Measurements from ENCODE around the gene NUCKS1.

NUCKS1 gene

GRCh38 chr1:205782627-205783432, 32.8 kb upstream of the NUCKS1 start:
- TF ChIP-seq ZNF274 (IDR thresholded peaks at IDR 0.05; ENCODE audit: low read depth, low read length), result no peak
- H3K4me3 ChIP-seq (ENCODE audit: low read length), result no peak overlapping the region

DNA sequence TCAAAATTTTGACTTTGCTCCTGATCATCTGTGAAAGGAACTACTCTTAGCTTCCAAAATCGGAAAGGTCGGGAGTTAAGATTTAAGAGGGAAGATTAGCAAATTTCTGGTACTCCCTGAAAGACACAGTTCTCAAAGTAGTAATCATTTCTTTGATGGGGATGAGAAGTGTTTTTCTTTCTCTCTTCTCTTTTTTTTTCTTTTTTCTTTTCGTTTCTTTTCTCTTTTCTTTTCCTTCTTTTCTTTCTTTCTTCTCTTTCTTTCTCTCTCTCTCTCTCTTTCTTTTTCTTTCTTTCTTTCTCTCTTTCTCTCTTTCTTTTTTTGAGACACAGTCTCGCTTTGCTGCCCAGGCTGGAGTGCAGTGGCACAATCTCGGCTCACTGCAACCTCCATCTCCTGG, 30.4 kb upstream of the NUCKS1 start:
- H3K4me3 ChIP-seq (ENCODE audit: low read length), result no peak overlapping the region
- no peak for TF ChIP-seq ZNF274 (IDR thresholded peaks at IDR 0.05; ENCODE audit: low read depth, low read length)

GRCh38 chr1:205777994-205778393, 28.0 kb upstream of the NUCKS1 start:
- no peak overlapping the region for H3K4me3 ChIP-seq (ENCODE audit: low read length)
- no peak for TF ChIP-seq ZNF274 (IDR thresholded peaks at IDR 0.05; ENCODE audit: low read depth, low read length)

GRCh38 chr1:205775717-205776056, 25.7 kb upstream of the NUCKS1 start:
- H3K4me3 ChIP-seq (ENCODE audit: low read length), result no peak overlapping the region
- no peak for TF ChIP-seq ZNF274 (IDR thresholded peaks at IDR 0.05; ENCODE audit: low read depth, low read length)

DNA sequence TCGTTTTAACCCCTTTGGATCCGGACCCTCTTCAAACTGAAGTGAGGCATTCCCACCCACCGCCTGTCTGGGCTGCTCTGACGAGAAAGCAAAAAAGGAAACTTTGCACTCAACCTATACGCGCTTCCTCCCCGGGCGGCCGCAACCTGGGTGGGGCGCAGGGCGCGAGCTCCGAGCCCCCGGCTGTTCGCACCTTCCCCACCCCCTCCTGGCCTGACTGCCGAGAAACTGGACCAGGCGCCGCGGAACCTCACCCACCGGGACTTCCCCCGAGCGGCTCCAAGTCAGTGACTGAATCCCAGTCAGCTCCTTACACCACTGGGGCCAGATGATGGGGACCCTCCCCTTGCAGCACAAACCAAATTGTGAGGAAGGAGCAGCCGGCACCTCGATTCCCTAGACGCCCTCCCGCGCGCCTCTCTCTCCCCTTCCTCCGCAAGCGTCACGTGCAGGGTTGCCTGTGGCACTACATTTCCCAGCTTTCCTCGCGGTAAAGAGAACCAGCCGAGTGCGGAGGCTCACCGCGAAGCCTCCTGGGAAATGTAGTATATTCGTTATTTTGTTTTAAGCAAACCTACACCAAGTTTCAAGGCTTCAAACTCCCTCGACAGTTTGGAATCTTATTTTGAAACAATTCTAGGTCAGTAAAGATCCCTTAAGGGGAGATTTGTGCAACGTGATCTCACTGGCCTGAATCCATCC, 25.2 kb upstream of the NUCKS1 start, which contains the start of gene RAB29:
Gene RAB29 (minus strand): TSS at position 468 of the 702 bp plus-strand sequence. CDS start 526 bp downstream, outside the sequence.
- peak within 1 kb of the TSS; percentile 60 for H3K4me3 ChIP-seq (ENCODE audit: low read length)
- no peak for TF ChIP-seq ZNF274 (IDR thresholded peaks at IDR 0.05; ENCODE audit: low read depth, low read length)

DNA sequence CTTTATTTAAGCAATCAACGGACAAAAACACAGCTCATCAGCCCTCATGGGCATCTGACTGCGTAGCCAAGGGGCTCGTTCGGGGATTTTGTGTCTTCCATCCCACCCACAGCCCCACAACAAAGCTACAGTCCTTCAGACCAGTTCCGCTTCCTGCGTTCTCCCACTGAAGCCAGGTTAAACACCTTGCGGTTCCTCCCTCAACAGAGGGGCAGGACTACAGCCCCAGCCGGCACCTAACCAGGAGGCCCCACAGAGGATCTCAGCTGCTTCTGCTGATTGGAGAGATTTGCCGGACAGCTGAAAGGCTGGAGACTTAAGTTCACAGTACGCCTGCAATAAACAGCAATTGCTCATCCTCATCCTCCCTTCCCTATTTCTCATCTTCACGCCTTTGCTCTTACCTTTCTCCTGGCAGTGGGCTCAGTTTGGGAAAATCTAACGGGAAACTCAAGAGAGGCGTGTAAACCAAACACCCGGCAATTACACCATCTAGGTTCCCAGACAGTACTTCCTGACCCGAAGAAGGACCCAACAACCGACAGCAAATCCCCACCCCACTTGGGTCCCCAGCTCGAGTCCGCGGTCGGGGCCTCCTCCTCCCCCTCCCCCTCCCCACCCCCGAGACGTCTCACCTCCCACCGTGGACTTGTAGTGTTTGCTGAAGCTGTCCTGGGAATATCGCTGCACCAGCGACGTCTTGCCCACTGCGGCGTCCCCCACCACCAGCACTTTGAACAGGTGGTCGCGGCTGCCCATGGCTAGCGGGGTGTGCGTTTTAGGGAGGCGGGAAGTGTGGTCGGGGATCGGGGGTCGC, 24.4 kb upstream of the NUCKS1 start:
- H3K4me3 ChIP-seq (ENCODE audit: low read length), result peak overlapping the region; percentile 60
- no peak for TF ChIP-seq ZNF274 (IDR thresholded peaks at IDR 0.05; ENCODE audit: low read depth, low read length)

DNA sequence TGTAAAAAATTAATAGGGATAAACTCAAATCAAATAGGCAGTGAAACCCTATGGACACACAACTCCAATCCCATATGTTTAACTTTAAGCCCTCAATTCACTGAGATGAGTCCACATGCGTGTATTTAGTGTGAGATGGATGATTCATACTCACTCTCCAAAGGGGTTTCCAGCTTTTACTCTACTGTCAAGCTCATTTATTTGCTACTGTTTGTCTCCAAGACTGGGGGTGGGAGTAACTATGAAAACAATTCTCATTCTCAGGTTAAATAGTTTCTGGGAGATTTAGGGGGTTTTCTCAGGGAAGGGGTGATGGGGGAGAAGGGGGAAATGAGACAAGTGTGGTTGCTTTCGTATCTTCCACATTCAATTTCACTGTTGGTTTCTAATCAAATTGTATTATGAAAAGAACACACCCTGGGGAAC, 22.6 kb upstream of the NUCKS1 start:
- no peak overlapping the region for H3K4me3 ChIP-seq (ENCODE audit: low read length)
- no peak for TF ChIP-seq ZNF274 (IDR thresholded peaks at IDR 0.05; ENCODE audit: low read depth, low read length)

GRCh38 chr1:205770618-205771017, 20.6 kb upstream of the NUCKS1 start:
- no peak for TF ChIP-seq ZNF274 (IDR thresholded peaks at IDR 0.05; ENCODE audit: low read depth, low read length)
- H3K4me3 ChIP-seq (ENCODE audit: low read length), result no peak overlapping the region

GRCh38 chr1:205769641-205770365, 19.8 kb upstream of the NUCKS1 start:
- no peak for TF ChIP-seq ZNF274 (IDR thresholded peaks at IDR 0.05; ENCODE audit: low read depth, low read length)
- H3K4me3 ChIP-seq (ENCODE audit: low read length), result no peak overlapping the region

DNA sequence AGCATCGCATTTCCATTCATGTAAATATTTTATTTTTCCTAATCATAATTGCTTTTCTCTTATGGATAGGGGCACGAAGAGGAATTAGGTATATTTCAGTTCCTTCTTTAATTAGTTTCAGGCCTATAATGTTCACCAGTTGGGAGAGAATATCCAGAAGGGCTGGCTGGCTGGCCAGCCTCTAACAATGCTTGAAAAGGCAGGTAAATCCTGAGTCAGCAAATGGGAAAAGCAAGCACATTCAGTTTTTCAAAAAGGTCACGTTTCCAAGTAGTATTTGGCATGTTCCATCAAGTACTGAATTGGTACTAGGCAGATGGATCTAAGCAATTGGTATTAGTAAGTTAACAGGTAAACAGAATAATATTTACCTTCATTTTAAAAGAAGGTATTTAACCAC, 17.3 kb upstream of the NUCKS1 start:
- no peak for TF ChIP-seq ZNF274 (IDR thresholded peaks at IDR 0.05; ENCODE audit: low read depth, low read length)
- H3K4me3 ChIP-seq (ENCODE audit: low read length), result no peak overlapping the region

- H3K4me3 ChIP-seq (ENCODE audit: low read length), result no peak overlapping the region
- no peak for TF ChIP-seq ZNF274 (IDR thresholded peaks at IDR 0.05; ENCODE audit: low read depth, low read length)
These were observed 16.6 kb upstream of the NUCKS1 start for GRCh38 chr1:205766570-205766969.

GRCh38 chr1:205766038-205766437, 16.1 kb upstream of the NUCKS1 start:
- H3K4me3 ChIP-seq (ENCODE audit: low read length), result no peak overlapping the region
- TF ChIP-seq ZNF274 (IDR thresholded peaks at IDR 0.05; ENCODE audit: low read depth, low read length), result no peak

DNA sequence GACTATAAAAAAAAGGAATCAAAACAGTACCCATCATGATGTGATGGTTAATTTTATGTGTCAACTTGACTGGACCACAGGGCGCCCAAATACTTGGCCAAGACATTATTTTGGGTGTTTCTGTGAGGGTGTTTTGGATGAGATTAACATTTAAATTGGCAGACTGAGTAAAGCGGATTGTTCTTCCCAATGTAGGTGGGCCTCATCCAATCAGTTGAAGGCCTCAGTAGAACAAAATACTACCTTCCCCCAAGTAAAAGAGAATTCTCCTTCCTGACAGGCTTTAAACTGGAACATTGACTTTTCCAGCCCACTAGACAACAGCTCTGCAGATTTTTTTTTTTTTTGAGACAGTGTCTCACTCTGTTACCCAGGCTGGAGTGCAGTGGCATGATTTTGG, 14.6 kb upstream of the NUCKS1 start:
- TF ChIP-seq ZNF274 (IDR thresholded peaks at IDR 0.05; ENCODE audit: low read depth, low read length), result no peak
- no peak overlapping the region for H3K4me3 ChIP-seq (ENCODE audit: low read length)

DNA sequence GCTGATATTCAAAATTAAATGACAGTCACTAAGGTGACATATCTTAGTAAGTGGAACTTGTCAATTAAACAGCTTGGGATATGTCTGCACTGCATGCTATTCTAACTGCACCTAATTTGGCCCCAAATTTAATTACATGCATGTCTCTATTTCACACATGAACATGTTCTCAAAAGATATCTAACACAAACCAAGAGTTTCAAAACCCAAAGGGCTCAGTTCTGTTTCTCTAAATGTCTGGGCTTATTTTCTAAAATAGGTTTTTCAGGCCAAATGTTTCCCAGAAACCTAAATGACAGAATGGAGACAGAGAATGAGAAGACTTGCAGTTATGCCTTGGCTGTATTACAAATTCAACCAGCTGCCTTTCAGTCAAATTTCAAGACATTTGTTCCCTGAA, 14.0 kb upstream of the NUCKS1 start:
- no peak overlapping the region for H3K4me3 ChIP-seq (ENCODE audit: low read length)
- no peak for TF ChIP-seq ZNF274 (IDR thresholded peaks at IDR 0.05; ENCODE audit: low read depth, low read length)
